GM21515 (cell line): ENCODE data around the gene TRIM52.
"Not testable (repeated sequence)": the region's sequence is repeated elsewhere in the genome, so short reads cannot be mapped to it uniquely, and the experiment has no call there.

Experiments
- ATAC-seq: cut with Tn5 transposase; IDR thresholded peaks from one replicate; pipeline ENCODE4 v1.9.1; 2021; ENCODE audit not compliant: unreplicated experiment

Gene TRIM52

GRCh38 chr5:181260720-181261319 is at the start of gene TRIM52:
TSS of gene TRIM52 (minus strand) at chr5:181261143. CDS start at chr5:181260813, 330 bp downstream.
- peak; percentile 84 for ATAC-seq

- peak; percentile 72 for ATAC-seq
These were observed 26.4 kb upstream of the TRIM52 start for GRCh38 chr5:181287331-181287730.

- ATAC-seq = not testable (repeated sequence)
These were observed 25.2 kb upstream of the TRIM52 start for GRCh38 chr5:181285962-181286705.

- ATAC-seq = not testable (repeated sequence)
These were observed 23.2 kb upstream of the TRIM52 start for GRCh38 chr5:181283841-181284755.

- no peak for ATAC-seq
These were observed 22.4 kb upstream of the TRIM52 start for GRCh38 chr5:181283347-181283746.

- ATAC-seq = no peak
These were observed 21.9 kb upstream of the TRIM52 start for GRCh38 chr5:181282874-181283273.

GRCh38 chr5:181282415-181282814 is 21.5 kb upstream of the TRIM52 start:
- ATAC-seq = not testable (repeated sequence)

DNA sequence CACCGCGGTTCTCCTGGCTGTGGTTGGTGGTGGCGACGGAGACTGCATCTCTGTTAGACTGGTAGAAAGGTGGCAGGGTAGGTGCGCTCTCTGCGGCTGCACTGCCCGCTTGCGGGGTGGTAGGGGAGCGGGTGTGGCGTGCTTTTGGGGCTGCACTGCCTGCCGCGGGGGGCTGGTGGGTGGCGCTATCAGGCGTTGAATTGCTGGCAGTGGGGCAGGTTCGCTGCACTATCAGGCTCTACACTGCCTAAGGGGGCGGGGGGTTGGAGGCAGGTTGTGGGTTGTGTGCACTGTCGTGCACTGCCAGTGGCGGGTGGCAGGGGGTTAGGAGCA is 21.0 kb upstream of the TRIM52 start:
- no peak for ATAC-seq

GRCh38 chr5:181281077-181281983 is 20.4 kb upstream of the TRIM52 start:
- no peak for ATAC-seq

DNA sequence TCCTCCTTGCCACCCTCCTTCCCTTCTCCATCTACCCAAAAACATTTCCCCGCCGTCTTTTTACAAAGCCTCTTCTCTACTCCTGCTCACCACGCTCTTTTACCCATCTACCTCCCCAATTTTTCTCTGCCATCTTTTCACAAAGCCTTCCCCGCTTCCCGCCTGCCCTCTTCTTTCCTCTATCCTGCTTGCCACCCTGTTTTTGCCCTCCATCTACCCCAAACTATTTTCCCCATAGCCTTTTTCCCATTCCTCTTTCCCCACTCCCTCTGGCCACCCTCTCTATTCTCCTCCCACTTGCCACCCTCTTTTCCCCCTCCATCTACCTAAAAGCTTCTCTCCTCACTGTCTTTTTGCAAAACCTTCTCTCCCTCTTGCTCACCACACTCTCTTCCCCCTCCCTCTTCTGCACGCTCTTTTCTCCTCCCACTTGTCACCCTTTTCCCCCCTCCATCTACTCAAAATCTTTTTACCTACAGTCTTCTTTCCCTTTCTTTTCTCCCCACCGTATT is 19.4 kb upstream of the TRIM52 start:
- no peak for ATAC-seq

- not testable (repeated sequence) for ATAC-seq
These were observed 12.4 kb upstream of the TRIM52 start for GRCh38 chr5:181273433-181273744.

- ATAC-seq = no peak
These were observed 10.1 kb upstream of the TRIM52 start for GRCh38 chr5:181271081-181271480.

GRCh38 chr5:181267907-181268306 is 7.0 kb upstream of the TRIM52 start:
- ATAC-seq = not testable (repeated sequence)

GRCh38 chr5:181267291-181267904 is 6.5 kb upstream of the TRIM52 start:
- not testable (repeated sequence) for ATAC-seq

DNA sequence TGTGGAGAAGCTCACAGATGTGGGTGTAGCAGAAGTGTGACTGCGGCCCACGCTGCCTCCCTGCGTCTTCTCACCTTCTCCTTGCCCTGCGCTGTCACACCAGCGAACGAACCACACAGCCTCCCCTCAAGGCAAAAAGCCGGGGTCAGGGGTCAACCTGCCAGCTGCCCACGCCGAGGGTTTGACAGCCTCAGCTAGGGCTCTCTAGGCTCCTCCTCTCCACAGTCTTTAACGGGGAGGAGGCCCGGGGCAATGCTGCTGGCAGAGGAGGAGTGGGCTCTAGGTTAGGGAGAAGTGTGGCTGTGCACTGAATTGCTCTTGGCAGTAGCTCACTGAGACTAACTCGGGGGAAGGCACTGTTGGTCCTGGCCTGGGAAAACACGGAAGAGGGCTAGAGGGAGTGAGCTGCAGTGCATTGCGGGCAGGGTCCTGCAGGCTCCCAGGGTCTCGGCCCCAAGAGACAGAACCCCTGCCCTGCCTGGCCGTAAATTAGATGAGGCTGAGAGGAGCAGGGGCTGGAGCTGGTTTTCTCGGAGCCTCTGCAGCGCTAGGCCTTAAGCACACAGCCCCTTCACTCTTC is 4.2 kb upstream of the TRIM52 start:
- ATAC-seq = no peak

GRCh38 chr5:181263633-181264032 is 2.7 kb upstream of the TRIM52 start:
- no peak for ATAC-seq

- peak; percentile 59 for ATAC-seq
These were observed 542 bp upstream of the TRIM52 start for GRCh38 chr5:181261320-181262049.

DNA sequence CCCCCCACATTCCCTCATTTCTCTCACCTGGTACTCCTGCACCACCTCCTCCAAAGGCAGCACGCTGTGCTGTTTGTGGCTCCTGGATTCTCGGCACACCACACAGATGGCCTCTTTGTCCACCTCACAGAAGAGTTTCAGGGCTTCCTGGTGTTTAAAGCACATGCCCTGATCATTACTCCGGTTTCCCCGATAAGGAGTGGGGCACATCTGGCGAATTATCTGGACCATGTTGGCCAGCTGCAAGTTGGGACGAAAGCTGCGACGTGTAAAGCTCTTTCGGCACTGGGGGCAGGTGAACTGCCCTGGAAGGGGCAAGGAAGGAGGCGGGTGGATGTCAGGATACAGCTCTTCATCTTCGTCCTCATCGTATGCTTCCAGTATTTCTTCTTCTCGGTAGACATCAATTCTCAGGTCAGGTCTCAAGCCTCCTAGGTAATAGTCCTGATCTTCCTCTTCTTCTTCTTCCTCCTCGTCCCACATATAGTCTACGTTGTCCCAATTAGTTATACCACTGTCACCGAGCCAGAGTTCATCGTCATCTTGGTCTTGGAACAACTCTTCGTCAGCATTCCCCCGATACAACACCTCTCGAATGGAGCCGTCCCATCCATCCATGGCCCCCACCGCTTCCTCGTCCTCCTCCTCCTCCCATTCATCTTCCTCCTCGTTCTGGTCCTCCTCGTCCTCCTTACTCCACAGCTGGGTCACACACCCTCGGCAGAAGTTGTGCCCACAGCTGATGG is 796 bp downstream of the TRIM52 start:
- no peak for ATAC-seq
